ENCODE measurements around the gene ETV6.

The ETV6 gene

GRCh38 chr12:11697131-11697530 lies 47.7 kb downstream of the ETV6 start:
- H3K9ac ChIP-seq (ENCODE audit: low read length) = peak overlapping the region; percentile 75
- H3K4me1 ChIP-seq (ENCODE audit: control insufficient read depth, insufficient read depth, low read length) = peaks cover 43% of the 10 kb centered on the region
- no peaks in the 10 kb centered on the region for H3K27me3 ChIP-seq (replicated peaks; ENCODE audit: control insufficient read depth, insufficient read depth, low read length)
- no peaks in the 10 kb centered on the region for H3K9me3 ChIP-seq (ENCODE audit: control insufficient read depth, low read length)
- H3K4me3 ChIP-seq (ENCODE audit: low read length) = peak overlapping the region; percentile 50
- no peaks in the 10 kb centered on the region for H3K36me3 ChIP-seq (ENCODE audit: control insufficient read depth, insufficient read depth, low read length, severe bottlenecking)
- no peak for DNase-seq (ENCODE audit: low read depth)

GRCh38 chr12:11697670-11698387 lies 48.4 kb downstream of the ETV6 start:
- Histone ChIP-seq H3K27me3 (replicated peaks; ENCODE audit: control insufficient read depth, insufficient read depth, low read length) (no peaks in the 10 kb centered on the region), H3K9ac (ENCODE audit: low read length) (peak overlapping the region; percentile 75), H3K9me3 (ENCODE audit: control insufficient read depth, low read length) (no peaks in the 10 kb centered on the region), H3K4me1 (ENCODE audit: control insufficient read depth, insufficient read depth, low read length) (peaks cover 43% of the 10 kb centered on the region), H3K4me3 (ENCODE audit: low read length) (peak overlapping the region; percentile 55), H3K36me3 (ENCODE audit: control insufficient read depth, insufficient read depth, low read length, severe bottlenecking) (no peaks in the 10 kb centered on the region)
- DNase-seq (ENCODE audit: low read depth) = peak; percentile 69

GRCh38 chr12:11698729-11699128 lies 49.3 kb downstream of the ETV6 start:
- Histone ChIP-seq H3K9me3 (ENCODE audit: control insufficient read depth, low read length) (no peaks in the 10 kb centered on the region), H3K36me3 (ENCODE audit: control insufficient read depth, insufficient read depth, low read length, severe bottlenecking) (no peaks in the 10 kb centered on the region), H3K4me3 (ENCODE audit: low read length) (no peak overlapping the region), H3K9ac (ENCODE audit: low read length) (peak overlapping the region; percentile 60), H3K27me3 (replicated peaks; ENCODE audit: control insufficient read depth, insufficient read depth, low read length) (no peaks in the 10 kb centered on the region), H3K4me1 (ENCODE audit: control insufficient read depth, insufficient read depth, low read length) (peaks cover 43% of the 10 kb centered on the region)
- no peak for DNase-seq (ENCODE audit: low read depth)

GRCh38 chr12:11701433-11701832 lies 52.0 kb downstream of the ETV6 start:
- no peak overlapping the region for H3K9ac ChIP-seq (ENCODE audit: low read length)
- H3K9me3 ChIP-seq (ENCODE audit: control insufficient read depth, low read length) = no peaks in the 10 kb centered on the region
- H3K4me1 ChIP-seq (ENCODE audit: control insufficient read depth, insufficient read depth, low read length) = peaks cover 42% of the 10 kb centered on the region
- H3K27me3 ChIP-seq (replicated peaks; ENCODE audit: control insufficient read depth, insufficient read depth, low read length) = no peaks in the 10 kb centered on the region
- H3K36me3 ChIP-seq (ENCODE audit: control insufficient read depth, insufficient read depth, low read length, severe bottlenecking) = no peaks in the 10 kb centered on the region
- no peak for DNase-seq (ENCODE audit: low read depth)
- H3K4me3 ChIP-seq (ENCODE audit: low read length) = no peak overlapping the region

GRCh38 chr12:11702959-11703358 lies 53.5 kb downstream of the ETV6 start:
- no peaks in the 10 kb centered on the region for H3K27me3 ChIP-seq (replicated peaks; ENCODE audit: control insufficient read depth, insufficient read depth, low read length)
- no peak overlapping the region for H3K9ac ChIP-seq (ENCODE audit: low read length)
- H3K9me3 ChIP-seq (ENCODE audit: control insufficient read depth, low read length) = no peaks in the 10 kb centered on the region
- peaks cover 30% of the 10 kb centered on the region for H3K4me1 ChIP-seq (ENCODE audit: control insufficient read depth, insufficient read depth, low read length)
- no peaks in the 10 kb centered on the region for H3K36me3 ChIP-seq (ENCODE audit: control insufficient read depth, insufficient read depth, low read length, severe bottlenecking)
- DNase-seq (ENCODE audit: low read depth) = no peak
- no peak overlapping the region for H3K4me3 ChIP-seq (ENCODE audit: low read length)

GRCh38 chr12:11703378-11703777 lies 53.9 kb downstream of the ETV6 start:
- Histone ChIP-seq H3K27me3 (replicated peaks; ENCODE audit: control insufficient read depth, insufficient read depth, low read length) (no peaks in the 10 kb centered on the region), H3K9me3 (ENCODE audit: control insufficient read depth, low read length) (no peaks in the 10 kb centered on the region), H3K4me3 (ENCODE audit: low read length) (no peak overlapping the region), H3K9ac (ENCODE audit: low read length) (no peak overlapping the region), H3K36me3 (ENCODE audit: control insufficient read depth, insufficient read depth, low read length, severe bottlenecking) (no peaks in the 10 kb centered on the region), H3K4me1 (ENCODE audit: control insufficient read depth, insufficient read depth, low read length) (peaks cover 26% of the 10 kb centered on the region)
- DNase-seq (ENCODE audit: low read depth) = no peak

- Histone ChIP-seq H3K9ac (ENCODE audit: low read length) (no peak overlapping the region), H3K4me3 (ENCODE audit: low read length) (no peak overlapping the region), H3K27me3 (replicated peaks; ENCODE audit: control insufficient read depth, insufficient read depth, low read length) (no peaks in the 10 kb centered on the region), H3K4me1 (ENCODE audit: control insufficient read depth, insufficient read depth, low read length) (peaks cover 19% of the 10 kb centered on the region), H3K36me3 (ENCODE audit: control insufficient read depth, insufficient read depth, low read length, severe bottlenecking) (no peaks in the 10 kb centered on the region), H3K9me3 (ENCODE audit: control insufficient read depth, low read length) (no peaks in the 10 kb centered on the region)
- no peak for DNase-seq (ENCODE audit: low read depth)
Measured at GRCh38 chr12:11704089-11704488, 54.6 kb downstream of the ETV6 start.

- H3K9ac ChIP-seq (ENCODE audit: low read length) = no peak overlapping the region
- no peaks in the 10 kb centered on the region for H3K36me3 ChIP-seq (ENCODE audit: control insufficient read depth, insufficient read depth, low read length, severe bottlenecking)
- no peak overlapping the region for H3K4me3 ChIP-seq (ENCODE audit: low read length)
- H3K9me3 ChIP-seq (ENCODE audit: control insufficient read depth, low read length) = no peaks in the 10 kb centered on the region
- no peaks in the 10 kb centered on the region for H3K27me3 ChIP-seq (replicated peaks; ENCODE audit: control insufficient read depth, insufficient read depth, low read length)
- DNase-seq (ENCODE audit: low read depth) = peak; percentile 86
- peaks cover 19% of the 10 kb centered on the region for H3K4me1 ChIP-seq (ENCODE audit: control insufficient read depth, insufficient read depth, low read length)
Measured at GRCh38 chr12:11705010-11705409, 55.5 kb downstream of the ETV6 start.

GRCh38 chr12:11706509-11707379 lies 57.3 kb downstream of the ETV6 start:
- Histone ChIP-seq H3K9ac (ENCODE audit: low read length) (no peak overlapping the region), H3K4me3 (ENCODE audit: low read length) (no peak overlapping the region), H3K9me3 (ENCODE audit: control insufficient read depth, low read length) (no peaks in the 10 kb centered on the region), H3K27me3 (replicated peaks; ENCODE audit: control insufficient read depth, insufficient read depth, low read length) (no peaks in the 10 kb centered on the region), H3K36me3 (ENCODE audit: control insufficient read depth, insufficient read depth, low read length, severe bottlenecking) (no peaks in the 10 kb centered on the region), H3K4me1 (ENCODE audit: control insufficient read depth, insufficient read depth, low read length) (peaks cover 29% of the 10 kb centered on the region)
- no peak for DNase-seq (ENCODE audit: low read depth)

- Histone ChIP-seq H3K9ac (ENCODE audit: low read length) (no peak overlapping the region), H3K4me3 (ENCODE audit: low read length) (no peak overlapping the region), H3K36me3 (ENCODE audit: control insufficient read depth, insufficient read depth, low read length, severe bottlenecking) (no peaks in the 10 kb centered on the region), H3K4me1 (ENCODE audit: control insufficient read depth, insufficient read depth, low read length) (peaks cover 36% of the 10 kb centered on the region), H3K27me3 (replicated peaks; ENCODE audit: control insufficient read depth, insufficient read depth, low read length) (no peaks in the 10 kb centered on the region), H3K9me3 (ENCODE audit: control insufficient read depth, low read length) (no peaks in the 10 kb centered on the region)
- DNase-seq (ENCODE audit: low read depth) = no peak
Measured at GRCh38 chr12:11707535-11707934, 58.1 kb downstream of the ETV6 start.

- no peak overlapping the region for H3K9ac ChIP-seq (ENCODE audit: low read length)
- H3K4me3 ChIP-seq (ENCODE audit: low read length) = no peak overlapping the region
- H3K4me1 ChIP-seq (ENCODE audit: control insufficient read depth, insufficient read depth, low read length) = peaks cover 54% of the 10 kb centered on the region
- no peak for DNase-seq (ENCODE audit: low read depth)
- H3K27me3 ChIP-seq (replicated peaks; ENCODE audit: control insufficient read depth, insufficient read depth, low read length) = no peaks in the 10 kb centered on the region
- no peaks in the 10 kb centered on the region for H3K36me3 ChIP-seq (ENCODE audit: control insufficient read depth, insufficient read depth, low read length, severe bottlenecking)
- no peaks in the 10 kb centered on the region for H3K9me3 ChIP-seq (ENCODE audit: control insufficient read depth, low read length)
Measured at GRCh38 chr12:11709513-11709912, 60.0 kb downstream of the ETV6 start.
